H9 (cell line): ENCODE measurements around the gene KANSL1L. TPM values are rescaled to one million over a fixed set of nuclear protein-coding genes. Genes with fewer than 3 reads are reported as not detected.

Experiments
- DNase-seq: peaks from one replicate; pipeline ENCODE4 v3.0.0-alpha.2; 2017
- H2AFZ ChIP-seq: one replicate; pipeline ENCODE4 v1.6.1; 2013; ENCODE audit warnings: mild to moderate bottlenecking, low read length, control low read depth, moderate library complexity
- H2AK5ac ChIP-seq: 2 replicates; pipeline ENCODE4 v1.6.1; 2013; ENCODE audit warnings: low read length, control low read depth, mixed read lengths; ENCODE audit not compliant: insufficient read length
- H2BK120ac ChIP-seq: one replicate; pipeline ENCODE4 v1.6.1; 2013; ENCODE audit warnings: low read depth, mild to moderate bottlenecking, low read length, control low read depth, inconsistent platforms; ENCODE audit not compliant: poor library complexity, severe bottlenecking
- H2BK12ac ChIP-seq: 2 replicates; pipeline ENCODE4 v1.6.1; 2013; ENCODE audit warnings: low read length, control low read depth, mixed read lengths, low read depth; ENCODE audit not compliant: insufficient read length
- H2BK15ac ChIP-seq: 2 replicates; pipeline ENCODE4 v1.6.1; 2013; ENCODE audit warnings: low read depth, low read length, control low read depth
- H2BK20ac ChIP-seq: one replicate; pipeline ENCODE4 v1.6.1; 2013; ENCODE audit warnings: low read depth, mild to moderate bottlenecking, low read length, control low read depth, inconsistent platforms; ENCODE audit not compliant: poor library complexity, severe bottlenecking
- H2BK5ac ChIP-seq: 2 replicates; pipeline ENCODE4 v1.6.1; 2013; ENCODE audit warnings: low read length, control low read depth, mixed read lengths; ENCODE audit not compliant: insufficient read length
- H3K14ac ChIP-seq: 2 replicates; pipeline ENCODE4 v1.6.1; 2013; ENCODE audit warnings: low read length, control low read depth; ENCODE audit not compliant: insufficient read depth
- H3K18ac ChIP-seq: 2 replicates; pipeline ENCODE4 v1.6.1; 2013; ENCODE audit warnings: low read depth, mild to moderate bottlenecking, mixed read lengths, low read length, control low read depth; ENCODE audit not compliant: insufficient read length
- H3K23ac ChIP-seq: 2 replicates; pipeline ENCODE4 v1.6.1; 2013; ENCODE audit warnings: low read length, control low read depth, mixed read lengths, low read depth; ENCODE audit not compliant: insufficient read length
- H3K23me2 ChIP-seq: 2 replicates; pipeline ENCODE4 v1.6.1; 2013; ENCODE audit warnings: low read depth, mild to moderate bottlenecking, mixed read lengths, low read length, control low read depth; ENCODE audit not compliant: insufficient read length, poor library complexity, severe bottlenecking
- H3K27ac ChIP-seq: 2 replicates; pipeline ENCODE4 v1.5.1; 2013; ENCODE audit warnings: low read length, control low read depth, mixed read lengths, low read depth; ENCODE audit not compliant: insufficient read length
- H3K27me3 ChIP-seq: 2 replicates; pipeline ENCODE4 v1.6.1; 2013; ENCODE audit warnings: low read length, control low read depth, inconsistent platforms; ENCODE audit not compliant: insufficient read depth
- H3K4ac ChIP-seq: 2 replicates; pipeline ENCODE4 v1.6.1; 2013; ENCODE audit warnings: low read depth, mild to moderate bottlenecking, control low read depth, inconsistent platforms, low read length, moderate library complexity
- H3K4me1 ChIP-seq: 2 replicates; pipeline ENCODE4 v1.6.1; 2013; ENCODE audit warnings: low read length, control low read depth, inconsistent platforms; ENCODE audit not compliant: insufficient read depth
- H3K4me2 ChIP-seq: 2 replicates; pipeline ENCODE4 v1.6.1; 2013; ENCODE audit warnings: low read length, control low read depth, mixed read lengths; ENCODE audit not compliant: insufficient read length, insufficient read depth
- H3K56ac ChIP-seq: 2 replicates; pipeline ENCODE4 v1.6.1; 2013; ENCODE audit warnings: low read depth, mild to moderate bottlenecking, mixed read lengths, low read length, control low read depth; ENCODE audit not compliant: insufficient read length
- H3K79me1 ChIP-seq: 2 replicates; pipeline ENCODE4 v1.6.1; 2013; ENCODE audit warnings: low read depth, mild to moderate bottlenecking, moderate library complexity, low read length, control low read depth, inconsistent platforms; ENCODE audit not compliant: insufficient read depth, poor library complexity, severe bottlenecking
- H3K79me2 ChIP-seq: 2 replicates; pipeline ENCODE4 v1.6.1; 2013; ENCODE audit warnings: low read length, control low read depth, inconsistent platforms; ENCODE audit not compliant: insufficient read depth
- H3K9ac ChIP-seq: 2 replicates; pipeline ENCODE4 v1.6.1; 2013; ENCODE audit warnings: low read length, control low read depth, mixed read lengths; ENCODE audit not compliant: insufficient read length; ENCODE audit errors: extremely low read depth
- H3K9me3 ChIP-seq: one replicate; pipeline ENCODE4 v1.6.1; 2013; ENCODE audit warnings: low read depth, low read length, inconsistent platforms; ENCODE audit not compliant: control insufficient read depth
- H3T11ph ChIP-seq: one replicate; pipeline ENCODE4 v1.6.1; 2013; ENCODE audit warnings: mild to moderate bottlenecking, low read length, control low read depth, inconsistent platforms
- H4K20me1 ChIP-seq: one replicate; pipeline ENCODE4 v1.6.1; 2013; ENCODE audit not compliant: control insufficient read depth, insufficient read length, insufficient read depth
- H4K5ac ChIP-seq: 2 replicates; pipeline ENCODE4 v1.6.1; 2013; ENCODE audit warnings: low read depth, mild to moderate bottlenecking, mixed read lengths, low read length, control low read depth; ENCODE audit not compliant: insufficient read length
- H4K8ac ChIP-seq: replicated peaks from 2 replicates; pipeline ENCODE4 v1.6.1; 2013; ENCODE audit warnings: low read length, control low read depth, mixed read lengths, low read depth; ENCODE audit not compliant: insufficient read length
- H4K91ac ChIP-seq: 2 replicates; pipeline ENCODE4 v1.6.1; 2013; ENCODE audit warnings: low read depth, mild to moderate bottlenecking, moderate library complexity, mixed read lengths, low read length, control low read depth; ENCODE audit not compliant: insufficient read length
- H3K27ac Mint-ChIP-seq, 3 experiments: 2 replicates in 2 of 3; 3 replicates in 1 of 3; pipeline ENCODE4 v1.8.0; 2020 to 2021; ENCODE audit warnings: mixed read lengths in 3 of 3, mild to moderate bottlenecking in 1 of 3, moderate library complexity in 1 of 3
- H3K27me3 Mint-ChIP-seq: 2 replicates; pipeline ENCODE4 v1.8.0; 2021; ENCODE audit warnings: low read depth, mild to moderate bottlenecking, moderate library complexity, mixed read lengths
- H3K36me3 Mint-ChIP-seq, 3 experiments: 2 replicates in 2 of 3; 3 replicates in 1 of 3; pipeline ENCODE4 v1.8.0; 2020 to 2021; ENCODE audit warnings: low read depth in 3 of 3, mixed read lengths in 3 of 3; ENCODE audit not compliant: insufficient read depth in 1 of 3
- H3K4me1 Mint-ChIP-seq, 2 experiments: 2 replicates each; pipeline ENCODE4 v1.8.0; 2020; ENCODE audit warnings: mixed read lengths in 2 of 2
- H3K4me3 Mint-ChIP-seq, 2 experiments: 2 replicates in 1 of 2; 3 replicates in 1 of 2; pipeline ENCODE4 v1.8.0; 2020 to 2021; ENCODE audit warnings: mild to moderate bottlenecking in 2 of 2, mixed read lengths in 2 of 2, moderate library complexity in 1 of 2
- H3K9me3 Mint-ChIP-seq, 2 experiments: 2 replicates in 1 of 2; 3 replicates in 1 of 2; pipeline ENCODE4 v1.8.0; 2020; ENCODE audit warnings: mild to moderate bottlenecking in 2 of 2, mixed read lengths in 2 of 2, moderate library complexity in 1 of 2
- WGBS: extraction: QIAGEN DNeasy Blood & Tissue Kit; methylation state at CpG from one replicate; pipeline ENCODE4 v1.1.7; 2013; ENCODE audit warnings: missing lambda C conversion rate, low lambda C conversion rate, mixed read lengths; ENCODE audit not compliant: insufficient read length; ENCODE audit errors: extremely low coverage; 5-methylcytosine and 5-hydroxymethylcytosine counted together
- total RNA-seq: library from RNA; stranded (reverse); gene quantifications from 2 replicates; pipeline ENCODE4 v1.2.1, GENCODE V29; 2021
- TF ChIP-seq, protein P1 (sequence below): fragments of 200-600 bp; sonication (generic); conservative IDR thresholded peaks from 3 replicates; pipeline ENCODE4 v1.8.0; 2021; ENCODE audit warnings: antibody characterized with exemption, mild to moderate bottlenecking

KANSL1L gene
- total RNA-seq, 1 experiment from 2014 or later: 8.2 TPM

DNA sequence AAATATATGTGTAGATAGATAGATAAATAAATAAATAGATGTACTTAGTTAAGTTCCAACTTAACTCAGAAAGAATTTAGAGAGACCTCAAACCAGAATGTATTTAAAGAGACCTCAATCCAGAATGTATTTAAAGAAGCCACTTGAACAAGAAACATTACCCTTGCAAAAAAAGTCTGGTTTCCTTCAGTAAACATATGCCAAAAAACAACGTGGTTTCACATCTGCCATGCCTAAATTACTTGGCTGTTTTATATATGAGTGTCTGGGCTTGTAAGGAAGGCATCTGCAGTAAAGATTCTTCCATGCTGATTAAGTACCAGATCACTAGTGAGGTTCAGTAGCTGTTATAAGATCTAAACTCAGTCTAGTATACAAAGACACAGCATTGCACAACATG lies 197.9 kb downstream of the KANSL1L start:
- Histone ChIP-seq H3K56ac (no peak overlapping the region), H2BK5ac (no peak overlapping the region), H2AFZ (no peak overlapping the region), H3K23me2 (no peaks in the 10 kb centered on the region), H3K79me1 (no peaks in the 10 kb centered on the region), H3K23ac (no peak overlapping the region), H3K27ac (no peak overlapping the region), H3K18ac (no peak overlapping the region), H3K4me2 (no peak overlapping the region), H2AK5ac (no peak overlapping the region), H3K14ac (no peak overlapping the region), H4K5ac (no peak overlapping the region), H4K8ac (no peak overlapping the region), H2BK15ac (no peak overlapping the region), H3K9ac (no peak overlapping the region), H4K91ac (no peak overlapping the region), H3K4me1 (no peaks in the 10 kb centered on the region), H3K27me3 (no peaks in the 10 kb centered on the region), H3T11ph (no peak overlapping the region), H3K79me2 (no peaks in the 10 kb centered on the region), H2BK120ac (no peak overlapping the region), H3K9me3 (no peaks in the 10 kb centered on the region), H2BK20ac (no peak overlapping the region), H2BK12ac (no peak overlapping the region), H4K20me1 (no peaks in the 10 kb centered on the region), H3K4ac (no peak overlapping the region)
- no CpG with 5 or more reads among the region's 1 CpG for whole genome bisulfite sequencing
- no peak overlapping the region for H3K4me3 Mint-ChIP-seq
- TF ChIP-seq, protein P1, sequence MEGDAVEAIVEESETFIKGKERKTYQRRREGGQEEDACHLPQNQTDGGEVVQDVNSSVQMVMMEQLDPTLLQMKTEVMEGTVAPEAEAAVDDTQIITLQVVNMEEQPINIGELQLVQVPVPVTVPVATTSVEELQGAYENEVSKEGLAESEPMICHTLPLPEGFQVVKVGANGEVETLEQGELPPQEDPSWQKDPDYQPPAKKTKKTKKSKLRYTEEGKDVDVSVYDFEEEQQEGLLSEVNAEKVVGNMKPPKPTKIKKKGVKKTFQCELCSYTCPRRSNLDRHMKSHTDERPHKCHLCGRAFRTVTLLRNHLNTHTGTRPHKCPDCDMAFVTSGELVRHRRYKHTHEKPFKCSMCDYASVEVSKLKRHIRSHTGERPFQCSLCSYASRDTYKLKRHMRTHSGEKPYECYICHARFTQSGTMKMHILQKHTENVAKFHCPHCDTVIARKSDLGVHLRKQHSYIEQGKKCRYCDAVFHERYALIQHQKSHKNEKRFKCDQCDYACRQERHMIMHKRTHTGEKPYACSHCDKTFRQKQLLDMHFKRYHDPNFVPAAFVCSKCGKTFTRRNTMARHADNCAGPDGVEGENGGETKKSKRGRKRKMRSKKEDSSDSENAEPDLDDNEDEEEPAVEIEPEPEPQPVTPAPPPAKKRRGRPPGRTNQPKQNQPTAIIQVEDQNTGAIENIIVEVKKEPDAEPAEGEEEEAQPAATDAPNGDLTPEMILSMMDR: no peak
- H3K9me3 Mint-ChIP-seq: no peaks in the 10 kb centered on the region
- H3K27me3 Mint-ChIP-seq: peaks cover 13% of the 10 kb centered on the region
- H3K36me3 Mint-ChIP-seq: no peaks in the 10 kb centered on the region
- no peak for DNase-seq
- no peak overlapping the region for H3K27ac Mint-ChIP-seq
- no peaks in the 10 kb centered on the region for H3K4me1 Mint-ChIP-seq

Other genes with a start within 250 kb of the KANSL1L start
- 67.8 and 71.6 TPM in 2 replicates for gene RPE, start 168.8 kb downstream of the KANSL1L start, total RNA-seq
- gene ACADL, start 54.0 kb upstream of the KANSL1L start, total RNA-seq: 0.24 and 0.26 TPM in 2 replicates
- not detected in 2 replicates for gene MYL1, start 143.8 kb upstream of the KANSL1L start, total RNA-seq